T-cell (primary cell): ENCODE results near the gene FYN. TPM values are rescaled to one million over a fixed set of nuclear protein-coding genes. Genes with fewer than 3 reads are reported as not detected.

Experiments
- ATAC-seq, 4 experiments: fragments of 200-7000 bp in 3 of 4; fragments of 150-1000 bp in 1 of 4; cut with Tn5 transposase; replicated peaks in 1 of 4; 1 replicate in 3 of 4; 2 replicates in 1 of 4; pipeline ENCODE4 v1.10.0; 2021; ENCODE audit warnings: moderate library complexity in 3 of 4, mild to moderate bottlenecking in 2 of 4, moderate number of reproducible peaks in 1 of 4
- CTCF ChIA-PET, 2 donors: fragments of 300-600 bp; sonication (Branson Sonifier 250); formaldehyde crosslinking; loops; one replicate each; lab custom pipeline; 2022; ENCODE audit warnings: antibody characterized with exemption in 2 of 2; lab: Charles Lee
- POLR2A ChIA-PET, 2 donors: fragments of 300-600 bp; sonication (Branson Sonifier 250); formaldehyde crosslinking; loops; one replicate each; lab custom pipeline; 2022; ENCODE audit warnings: antibody characterized with exemption in 2 of 2; lab: Charles Lee
- DNase-seq, 35 experiments: peaks; one replicate each; pipeline versions ENCODE4 v3.0.0 to v3.0.0-alpha.2; 2013 to 2023
- H3K27ac ChIP-seq: one replicate; pipeline ENCODE4 v1.5.1; 2013; ENCODE audit warnings: low read length
- H3K27me3 ChIP-seq, 2 experiments: replicated peaks in 1 of 2; 1 replicate in 1 of 2; 2 replicates in 1 of 2; pipeline versions ENCODE4 v1.6.1 to v1.7.0; 2013; ENCODE audit warnings: low read length in 1 of 2, mixed read lengths in 1 of 2; ENCODE audit not compliant: control insufficient read depth in 2 of 2, insufficient read depth in 2 of 2; ENCODE audit errors: extremely low read depth in 1 of 2
- H3K36me3 ChIP-seq, 2 donors: 1 replicate in 1 of 2; 2 replicates in 1 of 2; pipeline versions ENCODE4 v1.6.1 to v1.7.0; 2013; ENCODE audit warnings: low read length in 1 of 2; ENCODE audit not compliant: control insufficient read depth in 2 of 2, insufficient read depth in 1 of 2; ENCODE audit errors: extremely low read depth in 1 of 2
- H3K4me1 ChIP-seq, 2 experiments: 1 replicate in 1 of 2; 2 replicates in 1 of 2; pipeline versions ENCODE4 v1.6.1 to v1.7.0; 2013; ENCODE audit warnings: low read length in 2 of 2, mixed read lengths in 1 of 2; ENCODE audit not compliant: insufficient read depth in 2 of 2, control insufficient read depth in 1 of 2; ENCODE audit errors: extremely low read depth in 1 of 2
- H3K4me3 ChIP-seq, 2 donors: 1 replicate in 1 of 2; 2 replicates in 1 of 2; pipeline versions ENCODE4 v1.5.1 to v1.7.0; 2013; ENCODE audit warnings: mild to moderate bottlenecking in 2 of 2, low read length in 1 of 2, moderate library complexity in 1 of 2; ENCODE audit not compliant: control insufficient read depth in 1 of 2; ENCODE audit errors: extremely low read depth in 1 of 2
- H3K9me3 ChIP-seq: 2 replicates; pipeline ENCODE4 v1.7.0; 2013
- H3K27ac Mint-ChIP-seq, 2 donors: one replicate each; pipeline ENCODE4 v1.8.0; 2020 to 2021; ENCODE audit warnings: mild to moderate bottlenecking in 2 of 2, mixed read lengths in 2 of 2
- H3K27me3 Mint-ChIP-seq, 2 donors: one replicate each; pipeline ENCODE4 v1.8.0; 2021 to 2022; ENCODE audit warnings: mixed read lengths in 2 of 2
- H3K36me3 Mint-ChIP-seq: one replicate; pipeline ENCODE4 v1.8.0; 2021; ENCODE audit warnings: mixed read lengths
- H3K4me1 Mint-ChIP-seq, 3 donors: one replicate each; pipeline ENCODE4 v1.8.0; 2020 to 2022; ENCODE audit warnings: mixed read lengths in 3 of 3, mild to moderate bottlenecking in 1 of 3
- H3K4me3 Mint-ChIP-seq, 3 donors: one replicate each; pipeline ENCODE4 v1.8.0; 2020 to 2022; ENCODE audit warnings: mild to moderate bottlenecking in 3 of 3, mixed read lengths in 3 of 3, moderate library complexity in 3 of 3
- H3K9me3 Mint-ChIP-seq, 3 donors: one replicate each; pipeline ENCODE4 v1.8.0; 2020 to 2022; ENCODE audit warnings: mixed read lengths in 3 of 3
- WGBS: methylation state at CpG from one replicate; pipeline ENCODE4 v1.1.5; 2013; ENCODE audit warnings: missing lambda C conversion rate; ENCODE audit not compliant: insufficient coverage; 5-methylcytosine and 5-hydroxymethylcytosine counted together
- total RNA-seq, 35 experiments: library from RNA in 6 of 35; stranded (reverse) in 6 of 35; fragments of 120-200 nt in 1 of 35; gene quantifications; one replicate each; pipeline versions ENCODE4 v1.2.1 to v1.2.4 and lab custom pipeline; 2013 to 2026

The FYN gene
- total RNA-seq, 5 donors from 2014 or later (not counting 1 experiment from before 2014, with no cell fraction given), result 466 to 573 (median 534) TPM

- no peak overlapping the region for H3K27ac ChIP-seq
- ChIA-PET POLR2A (interaction anchor here (0.6 to 0.8 kb wide), 4 partner anchors 10 to 1485 kb away, joined by 5 to 15 read pairs (median 10); no protein-coding TSS in a partner anchor), CTCF (no interaction called here)
- DNase-seq (no peak), ATAC-seq (peak in 1 of 4 experiments; percentile 16)
- no peaks in the 10 kb centered on the region for H3K9me3 ChIP-seq
- H3K36me3 Mint-ChIP-seq, result peaks cover 71% of the 10 kb centered on the region
- peak overlapping the region in 1 of 3 donors; percentile 5 for H3K4me3 Mint-ChIP-seq
- no peaks in the 10 kb centered on the region for H3K27me3 ChIP-seq
- WGBS, result no CpG with 5 or more reads among the region's 18 CpGs
- H3K4me3 ChIP-seq, result no peak overlapping the region
- peaks cover 44 to 53% (median 50%) of the 10 kb centered on the region in 3 donors for H3K4me1 Mint-ChIP-seq
- peak overlapping the region in 1 of 2 donors; percentile 2 for H3K27ac Mint-ChIP-seq
- peaks cover 0 to 89% of the 10 kb centered on the region in 2 donors for H3K36me3 ChIP-seq
- no peaks in the 10 kb centered on the region for H3K9me3 Mint-ChIP-seq
- H3K4me1 ChIP-seq, result peaks cover 8 to 15% of the 10 kb centered on the region in 2 experiments
- no peaks in the 10 kb centered on the region for H3K27me3 Mint-ChIP-seq
Observed at GRCh38 chr6:111700135-111700690, 173.0 kb downstream of the FYN start.

GRCh38 chr6:111699123-111699522 is 174.1 kb downstream of the FYN start:
- Mint-ChIP-seq H3K4me3 (peak overlapping the region in 2 of 3 donors; percentile 17 to 25), H3K4me1 (peaks cover 49 to 63% (median 59%) of the 10 kb centered on the region in 3 donors), H3K36me3 (peaks cover 77% of the 10 kb centered on the region), H3K9me3 (no peaks in the 10 kb centered on the region), H3K27me3 (no peaks in the 10 kb centered on the region), H3K27ac (peak overlapping the region; percentile 56 to 57)
- peak in 3 of 4 experiments; percentile 49 to 55 (median 54) for ATAC-seq
- Histone ChIP-seq H3K36me3 (peaks cover 0 to 90% of the 10 kb centered on the region in 2 donors), H3K4me3 (no peak overlapping the region), H3K27ac (no peak overlapping the region), H3K9me3 (no peaks in the 10 kb centered on the region), H3K4me1 (peaks cover 8 to 19% of the 10 kb centered on the region in 2 experiments), H3K27me3 (no peaks in the 10 kb centered on the region)
- no peak for DNase-seq
- ChIA-PET CTCF (interaction anchor here in 1 of 2 donors (0.7 kb wide), 1 partner anchor 123 kb away, joined by 12 read pairs; no protein-coding TSS in a partner anchor), POLR2A (interaction anchor here in 1 of 2 donors (0.5 to 0.7 kb wide), 2 partner anchors 113 to 612 kb away, joined by 8 to 18 read pairs; partner anchors contain the start of gene SLC16A10)
- whole genome bisulfite sequencing, result 45% methylated on average over 4 of the region's 6 CpGs

- no peaks in the 10 kb centered on the region for H3K9me3 ChIP-seq
- no peak overlapping the region for H3K4me3 ChIP-seq
- ATAC-seq, result no peak
- ChIA-PET CTCF (interaction anchor here in 1 of 2 donors (1.1 to 3.1 kb wide), 3 partner anchors 13 to 349 kb away, joined by 5 to 11 read pairs (median 8); no protein-coding TSS in a partner anchor), POLR2A (interaction anchor here (0.6 to 1.1 kb wide), 2 partner anchors 13 to 370 kb away, joined by 3 to 4 read pairs; no protein-coding TSS in a partner anchor)
- H3K27ac ChIP-seq, result no peak overlapping the region
- no peaks in the 10 kb centered on the region for H3K27me3 ChIP-seq
- no peak overlapping the region for H3K4me3 Mint-ChIP-seq
- H3K36me3 ChIP-seq, result peaks cover 6 to 90% of the 10 kb centered on the region in 2 donors
- H3K27me3 Mint-ChIP-seq, result no peaks in the 10 kb centered on the region
- no peak for DNase-seq
- peak overlapping the region in 1 of 2 donors; percentile 64 for H3K27ac Mint-ChIP-seq
- peaks cover 67 to 72% (median 72%) of the 10 kb centered on the region in 3 donors for H3K4me1 Mint-ChIP-seq
- peaks cover 75% of the 10 kb centered on the region for H3K36me3 Mint-ChIP-seq
- no peaks in the 10 kb centered on the region for H3K9me3 Mint-ChIP-seq
- peaks cover 13 to 41% of the 10 kb centered on the region in 2 experiments for H3K4me1 ChIP-seq
Observed at GRCh38 chr6:111696814-111697213, 176.4 kb downstream of the FYN start.

- Mint-ChIP-seq H3K4me1 (peaks cover 65 to 81% (median 80%) of the 10 kb centered on the region in 3 donors), H3K4me3 (peak overlapping the region in 1 of 3 donors; percentile 39), H3K36me3 (peaks cover 88% of the 10 kb centered on the region), H3K27ac (peak overlapping the region; percentile 81 to 90), H3K27me3 (no peaks in the 10 kb centered on the region), H3K9me3 (no peaks in the 10 kb centered on the region)
- Histone ChIP-seq H3K9me3 (no peaks in the 10 kb centered on the region), H3K4me1 (peaks cover 5 to 26% of the 10 kb centered on the region in 2 experiments), H3K4me3 (no peak overlapping the region), H3K27me3 (no peaks in the 10 kb centered on the region), H3K27ac (peak overlapping the region; percentile 25), H3K36me3 (peaks cover 10 to 92% of the 10 kb centered on the region in 2 donors)
- peak in 3 of 4 experiments; percentile 42 to 65 (median 53) for ATAC-seq
- DNase-seq, result peak in 1 of 35 experiments; percentile 30
- ChIA-PET CTCF (interaction anchor here in 1 of 2 donors (0.6 kb wide), 1 partner anchor 470 kb away, joined by 3 read pairs; no protein-coding TSS in a partner anchor), POLR2A (interaction anchor here in 1 of 2 donors (0.6 kb wide), 1 partner anchor 326 kb away, joined by 3 read pairs; no protein-coding TSS in a partner anchor)
- 72% methylated on average over 12 of the region's 17 CpGs for WGBS
Observed at GRCh38 chr6:111692327-111693164, 180.7 kb downstream of the FYN start.

- H3K27me3 ChIP-seq, result no peaks in the 10 kb centered on the region
- peaks cover 5 to 27% of the 10 kb centered on the region in 2 experiments for H3K4me1 ChIP-seq
- peaks cover 10 to 90% of the 10 kb centered on the region in 2 donors for H3K36me3 ChIP-seq
- Mint-ChIP-seq H3K9me3 (no peaks in the 10 kb centered on the region), H3K27ac (peak overlapping the region; percentile 4 to 90), H3K36me3 (peaks cover 82% of the 10 kb centered on the region), H3K4me3 (no peak overlapping the region), H3K27me3 (no peaks in the 10 kb centered on the region), H3K4me1 (peaks cover 74 to 83% (median 82%) of the 10 kb centered on the region in 3 donors)
- H3K4me3 ChIP-seq, result no peak overlapping the region
- WGBS, result 100% methylated on average over 4 of the region's 7 CpGs
- ChIA-PET CTCF (interaction anchor here in 1 of 2 donors (0.6 to 0.8 kb wide), 2 partner anchors 11 to 471 kb away, joined by 3 read pairs; no protein-coding TSS in a partner anchor), POLR2A (interaction anchor here (0.5 to 0.6 kb wide), 3 partner anchors 31 to 383 kb away, joined by 3 read pairs; no protein-coding TSS in a partner anchor)
- peak overlapping the region; percentile 25 for H3K27ac ChIP-seq
- no peak for DNase-seq
- no peak for ATAC-seq
- no peaks in the 10 kb centered on the region for H3K9me3 ChIP-seq
Observed at GRCh38 chr6:111691345-111692225, 181.7 kb downstream of the FYN start.
